Ramos (cell line): ENCODE data around the gene TMPRSS6.

Experiments
- in situ Hi-C: fragments of 300-500 bp; cut with MboI; formaldehyde crosslinking; loops from one replicate; pipeline ENCODE4 v1.14.3; 2022; ENCODE audit warnings: low sequenced_read_pairs; ENCODE audit not compliant: unreplicated experiment

The TMPRSS6 gene

GRCh38 chr22:37036655-37037377 lies 72.7 kb downstream of the TMPRSS6 start:
- in situ Hi-C loops, result no loop called here

GRCh38 chr22:37033605-37034430 lies 75.7 kb downstream of the TMPRSS6 start:
- in situ Hi-C loops, result no loop called here

- in situ Hi-C loops, result no loop called here
These were observed 76.7 kb downstream of the TMPRSS6 start for GRCh38 chr22:37032535-37033460.

- in situ Hi-C loops, result no loop called here
These were observed 77.4 kb downstream of the TMPRSS6 start for GRCh38 chr22:37032134-37032534.

GRCh38 chr22:37030560-37031281 lies 78.8 kb downstream of the TMPRSS6 start:
- in situ Hi-C loops, result no loop called here

- in situ Hi-C loops, result no loop called here
These were observed 80.5 kb downstream of the TMPRSS6 start for GRCh38 chr22:37028692-37029674.

GRCh38 chr22:37027556-37027955 lies 82.0 kb downstream of the TMPRSS6 start:
- in situ Hi-C loops, result no loop called here

- in situ Hi-C loops, result no loop called here
These were observed 83.2 kb downstream of the TMPRSS6 start for GRCh38 chr22:37026325-37026724.

GRCh38 chr22:37025500-37026070 lies 83.9 kb downstream of the TMPRSS6 start:
- in situ Hi-C loops, result no loop called here

GRCh38 chr22:37024339-37025157 lies 85.0 kb downstream of the TMPRSS6 start:
- in situ Hi-C loops, result no loop called here

- in situ Hi-C loops, result no loop called here
These were observed 85.7 kb downstream of the TMPRSS6 start for GRCh38 chr22:37023743-37024338.

- in situ Hi-C loops, result no loop called here
These were observed 86.8 kb downstream of the TMPRSS6 start for GRCh38 chr22:37022483-37023337.

- in situ Hi-C loops, result no loop called here
These were observed 87.6 kb downstream of the TMPRSS6 start for GRCh38 chr22:37021710-37022482.

GRCh38 chr22:37021041-37021440 lies 88.5 kb downstream of the TMPRSS6 start:
- in situ Hi-C loops, result no loop called here

GRCh38 chr22:37020192-37020479 lies 89.4 kb downstream of the TMPRSS6 start:
- in situ Hi-C loops, result no loop called here
